Renal pelvis (tissue), 4 donors: ENCODE data around the gene IDH3G. TPM values are rescaled to one million over a fixed set of nuclear protein-coding genes. Genes with fewer than 3 reads are reported as not detected.

Source experiments
- DNase-seq: peaks from one replicate; pipeline ENCODE4 v3.0.0-alpha.2; 2013
- polyA plus RNA-seq, 3 donors: library from polyadenylated mRNA; unstranded; fragments of 120-200 nt; gene quantifications; one replicate each; pipeline ENCODE4 v1.2.1, GENCODE V29; 2013; ENCODE audit not compliant: insufficient read length in 3 of 3

IDH3G gene
- polyA plus RNA-seq, 3 donors, result 87.3 to 103 (median 90.1) TPM

GRCh38 chrX:153736071-153736820, 57.9 kb downstream of the IDH3G start:
- no peak for DNase-seq

Other genes with a start within 250 kb of the IDH3G start
- 10 to 100 TPM; 17.3 to 22.2 (median 20.4) TPM for gene CCNQ, start 195.2 kb downstream of the IDH3G start, polyA plus RNA-seq
- 10 to 100 TPM; 47.5 to 62.2 (median 53.3) TPM for gene DUSP9, start 147.2 kb downstream of the IDH3G start, polyA plus RNA-seq
- 10 to 100 TPM in 2 of 3 donors, 1 to 10 TPM in 1; 8.3 to 12.7 (median 10.2) TPM for gene PNCK, start 120.6 kb downstream of the IDH3G start, polyA plus RNA-seq
- gene SLC6A8, start 106.4 kb downstream of the IDH3G start, polyA plus RNA-seq, result 10 to 100 TPM; 61.9 to 79.5 (median 63.5) TPM
- 100 to 1,000 TPM; 190 to 210 (median 196) TPM for gene BCAP31, start 70.0 kb downstream of the IDH3G start, polyA plus RNA-seq
- gene ABCD1, start 69.5 kb downstream of the IDH3G start, polyA plus RNA-seq, result 10 to 100 TPM in 1 of 3 donors, 1 to 10 TPM in 2; 8.5 to 11.0 (median 9.7) TPM
- gene PLXNB3, start 30.1 kb downstream of the IDH3G start, polyA plus RNA-seq, result 1 to 10 TPM; 1.1 to 1.8 (median 1.8) TPM
- 1 to 10 TPM; 1.2 to 2.7 (median 1.5) TPM for gene SRPK3, start 13.3 kb downstream of the IDH3G start, polyA plus RNA-seq
- gene SSR4, start 293 bp upstream of the IDH3G start, polyA plus RNA-seq, result 100 to 1,000 TPM; 156 to 181 (median 168) TPM
- 10 to 100 TPM in 2 of 3 donors, 1 to 10 TPM in 1; 8.4 to 12.0 (median 11.7) TPM for gene PDZD4, start 36.2 kb upstream of the IDH3G start, polyA plus RNA-seq
- gene L1CAM, start 91.8 kb upstream of the IDH3G start, polyA plus RNA-seq, result 10 to 100 TPM; 54.8 to 71.6 (median 56.3) TPM
- 1 to 10 TPM; 1.8 to 5.9 (median 2.4) TPM for gene AVPR2, start 110.3 kb upstream of the IDH3G start, polyA plus RNA-seq
- gene ARHGAP4, start 131.9 kb upstream of the IDH3G start, polyA plus RNA-seq, result 10 to 100 TPM; 34.2 to 44.8 (median 40.7) TPM
- gene NAA10, start 140.7 kb upstream of the IDH3G start, polyA plus RNA-seq, result 10 to 100 TPM; 79.4 to 80.9 (median 79.6) TPM
- gene RENBP, start 150.3 kb upstream of the IDH3G start, polyA plus RNA-seq, result 10 to 100 TPM; 24.6 to 26.5 (median 24.7) TPM
- 10 to 100 TPM; 47.2 to 58.4 (median 51.1) TPM for gene HCFC1, start 177.4 kb upstream of the IDH3G start, polyA plus RNA-seq
- 10 to 100 TPM in 1 of 3 donors, 1 to 10 TPM in 2; 5.9 to 11.7 (median 8.8) TPM for gene TMEM187, start 178.4 kb upstream of the IDH3G start, polyA plus RNA-seq
- gene IRAK1, start 225.5 kb upstream of the IDH3G start, polyA plus RNA-seq, result 10 to 100 TPM; 64.1 to 67.7 (median 64.2) TPM